HG03066 (cell line): ENCODE measurements around the gene RADIL.
"Not testable (repeated sequence)": the region's sequence is repeated elsewhere in the genome, so short reads cannot be mapped to it uniquely, and the experiment has no call there.

ENCODE experiments used
- ATAC-seq: cut with Tn5 transposase; IDR thresholded peaks from one replicate; pipeline ENCODE4 v1.9.1; 2021; ENCODE audit warnings: low read depth; ENCODE audit not compliant: unreplicated experiment

RADIL gene

DNA sequence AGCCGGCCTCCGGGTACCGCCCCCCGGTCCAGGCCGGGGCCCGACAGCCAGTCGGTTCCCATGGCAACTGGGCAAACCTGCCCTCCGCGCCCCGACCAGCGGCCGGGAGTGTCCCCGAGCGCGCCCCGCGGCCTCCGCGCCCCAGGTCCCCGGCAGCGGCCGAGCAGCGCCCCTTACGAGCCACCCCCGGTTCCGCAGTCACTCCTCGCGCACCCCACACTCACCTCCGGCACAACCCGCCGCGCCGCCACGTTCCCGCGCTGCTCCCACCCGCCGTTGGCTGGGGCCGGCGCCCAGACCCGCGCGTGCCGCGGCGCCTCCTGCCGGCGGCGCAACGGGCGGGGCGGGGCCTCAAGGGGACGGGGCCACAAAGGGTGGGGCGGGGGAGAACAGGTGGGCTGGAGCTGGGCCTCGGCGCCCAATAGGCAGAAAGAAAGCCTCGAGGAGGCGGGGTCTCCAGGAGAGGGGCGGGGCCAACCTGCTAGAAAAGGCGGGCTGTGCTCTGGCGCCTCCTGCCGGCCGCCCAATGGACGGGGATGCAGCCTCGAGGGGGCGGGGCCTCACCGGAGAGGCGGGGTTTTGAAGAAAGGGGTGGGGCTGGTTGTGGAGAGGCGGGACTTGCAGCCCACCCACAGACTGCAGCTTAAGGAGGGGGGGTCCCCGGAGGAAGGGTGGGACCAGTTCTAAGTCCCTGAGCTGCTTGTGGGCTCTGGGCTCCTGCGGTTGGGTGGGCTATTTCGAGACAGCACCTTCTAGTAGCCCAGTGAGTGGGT lies at the start of gene RADIL:
Gene RADIL (minus strand): TSS at position 345 of the 773 bp plus-strand sequence. CDS start 5,577 bp downstream, outside the sequence.
- peak; percentile 65 for ATAC-seq

- no peak for ATAC-seq
Measured at GRCh38 chr7:4931943-4932342, 48.4 kb upstream of the RADIL start.

DNA sequence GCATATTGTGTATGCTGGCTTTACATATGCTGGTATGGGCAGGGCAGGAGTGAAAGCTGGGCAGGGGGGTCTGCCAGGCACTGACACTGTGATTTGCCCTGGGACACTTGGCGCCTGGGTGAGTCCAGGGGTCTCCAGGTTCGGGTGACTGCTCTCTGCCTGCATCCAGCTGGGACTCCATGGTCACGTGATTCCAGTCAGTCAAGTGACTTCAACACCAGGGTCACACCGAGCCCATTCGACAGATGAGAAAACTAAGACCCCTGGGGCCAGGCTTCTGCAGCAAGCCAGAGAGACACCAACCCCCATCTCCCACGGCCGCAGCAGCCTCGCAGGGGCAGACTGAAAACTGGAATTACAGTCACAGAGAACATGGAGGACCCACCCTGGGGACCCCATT lies 45.5 kb upstream of the RADIL start:
- ATAC-seq, result no peak

- ATAC-seq, result no peak
Measured at GRCh38 chr7:4928445-4928844, 44.9 kb upstream of the RADIL start.

GRCh38 chr7:4919969-4920766 lies 36.7 kb upstream of the RADIL start:
- no peak for ATAC-seq

DNA sequence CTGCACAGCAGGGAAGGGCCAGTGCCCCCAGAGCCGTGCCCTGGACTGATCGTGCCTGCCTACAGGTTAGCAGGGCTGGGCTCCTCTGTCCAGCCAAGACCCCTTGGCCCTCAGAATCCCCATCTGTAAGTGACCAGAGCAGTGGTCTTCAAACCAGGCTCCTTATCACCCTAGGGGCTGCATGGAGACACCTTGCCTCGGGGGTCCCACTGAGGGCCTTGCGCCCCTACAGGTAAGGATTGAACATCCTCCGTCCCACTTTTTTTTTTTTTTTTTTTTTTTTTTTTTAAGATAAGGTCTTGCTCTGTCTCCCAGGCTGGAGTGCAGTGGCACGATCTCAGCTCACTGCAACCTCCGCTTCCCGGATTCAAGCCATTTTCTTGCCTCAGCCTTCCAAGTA lies 32.6 kb upstream of the RADIL start:
- no peak for ATAC-seq

GRCh38 chr7:4911111-4911828 lies 27.8 kb upstream of the RADIL start:
- no peak for ATAC-seq

GRCh38 chr7:4906682-4907081 lies 23.2 kb upstream of the RADIL start:
- ATAC-seq, result no peak

GRCh38 chr7:4905171-4905570 lies 21.7 kb upstream of the RADIL start:
- no peak for ATAC-seq

DNA sequence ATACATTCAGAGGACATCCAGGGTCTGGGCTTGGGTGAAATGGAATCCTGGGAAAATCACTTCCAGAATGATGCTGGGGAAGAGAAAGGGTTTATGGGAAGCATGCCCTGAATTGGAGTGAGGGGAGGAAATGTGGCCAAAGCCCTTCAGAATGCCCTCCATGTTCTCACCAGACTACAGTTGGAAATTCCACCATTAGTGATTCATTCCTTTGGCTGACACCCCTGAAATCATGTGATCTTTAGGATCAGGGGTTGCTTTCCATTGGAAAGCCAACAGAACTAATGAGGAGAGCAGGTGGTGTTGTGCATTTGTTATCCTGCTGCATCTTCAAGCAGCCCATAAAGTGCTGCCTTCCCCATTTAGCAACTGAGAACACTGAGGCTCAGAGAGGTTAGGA lies 20.8 kb upstream of the RADIL start:
- no peak for ATAC-seq

DNA sequence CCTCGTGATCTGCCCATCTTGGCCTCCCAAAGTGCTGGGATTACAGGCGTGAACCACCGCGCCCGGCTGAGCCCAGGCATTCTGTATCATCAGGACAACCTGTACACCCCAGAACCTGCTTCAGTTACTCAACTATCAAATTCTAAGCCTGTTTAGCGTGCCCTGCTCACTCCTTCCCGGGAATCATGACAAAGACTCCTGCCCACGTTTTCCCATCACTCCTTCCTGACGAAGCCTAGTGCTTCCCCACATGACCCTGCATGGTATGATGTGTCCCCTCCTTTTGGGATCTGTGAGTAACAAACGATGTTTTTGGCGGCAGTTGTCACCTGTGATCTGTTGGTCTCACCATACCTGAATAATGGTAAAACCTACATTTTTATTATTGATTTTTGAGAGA lies 12.2 kb upstream of the RADIL start:
- no peak for ATAC-seq

DNA sequence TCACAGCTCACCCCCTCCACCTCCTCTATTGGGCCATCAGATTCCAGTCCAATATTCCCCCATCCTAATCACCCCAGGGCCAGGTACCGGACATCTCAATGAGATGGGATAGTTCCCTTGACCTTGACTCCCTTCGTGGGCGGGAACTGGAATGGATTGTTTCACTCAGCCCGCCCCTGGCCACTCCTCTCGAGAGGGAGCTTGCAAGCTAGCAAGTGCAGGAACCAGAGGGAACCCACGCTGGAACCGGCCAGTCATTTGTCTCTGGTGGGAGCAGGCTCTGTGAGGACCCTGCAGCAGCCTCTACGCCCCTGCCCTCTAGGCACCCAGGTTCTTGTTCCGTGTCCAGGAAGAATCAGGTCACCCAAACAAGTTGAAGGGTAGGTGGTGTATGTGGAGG lies 11.0 kb upstream of the RADIL start:
- ATAC-seq, result no peak

DNA sequence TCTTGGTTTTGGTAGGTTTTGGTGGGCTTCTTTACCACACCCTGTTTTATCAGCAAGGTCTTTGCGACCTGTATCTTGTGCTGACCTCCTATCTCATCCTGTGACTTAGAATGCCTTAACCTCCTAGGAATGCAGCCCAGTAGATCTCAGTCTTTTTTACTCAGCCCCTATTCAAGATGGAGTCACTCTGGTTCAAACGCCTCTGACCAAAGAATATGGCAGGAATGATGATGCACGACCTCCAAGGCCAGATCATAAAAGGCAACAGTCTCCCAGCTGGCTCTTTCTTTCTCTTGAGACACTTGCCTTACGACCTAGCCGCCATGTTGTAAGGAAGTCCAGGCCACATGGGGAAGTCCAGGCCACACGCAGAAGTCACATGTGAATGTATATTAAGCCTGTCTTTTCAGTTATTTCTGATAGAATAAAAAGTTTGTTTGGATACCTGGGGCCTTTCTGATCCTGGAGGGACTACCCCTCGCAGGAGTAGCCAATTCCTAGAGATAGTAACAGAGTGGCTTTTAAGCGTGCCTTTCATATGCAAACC lies 10.5 kb upstream of the RADIL start:
- ATAC-seq, result no peak

GRCh38 chr7:4893188-4893587 lies 9.7 kb upstream of the RADIL start:
- not testable (repeated sequence) for ATAC-seq

DNA sequence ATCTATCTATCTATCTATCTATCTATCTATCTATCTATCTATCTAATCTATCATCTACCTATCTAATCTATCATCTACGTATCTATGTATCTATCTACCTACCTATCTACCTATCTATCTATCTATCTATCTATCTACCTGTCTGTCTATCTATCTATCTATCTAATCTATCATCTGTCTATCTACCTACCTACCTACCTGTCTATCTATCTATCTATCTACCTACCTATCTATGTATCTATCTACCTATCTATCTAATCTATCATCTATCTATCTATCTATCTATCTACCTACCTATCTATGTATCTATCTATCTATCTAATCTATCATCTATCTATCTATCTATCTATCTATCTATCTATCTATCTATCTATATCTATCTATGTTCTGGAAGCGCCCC lies 8.0 kb upstream of the RADIL start:
- ATAC-seq, result not testable (repeated sequence)

DNA sequence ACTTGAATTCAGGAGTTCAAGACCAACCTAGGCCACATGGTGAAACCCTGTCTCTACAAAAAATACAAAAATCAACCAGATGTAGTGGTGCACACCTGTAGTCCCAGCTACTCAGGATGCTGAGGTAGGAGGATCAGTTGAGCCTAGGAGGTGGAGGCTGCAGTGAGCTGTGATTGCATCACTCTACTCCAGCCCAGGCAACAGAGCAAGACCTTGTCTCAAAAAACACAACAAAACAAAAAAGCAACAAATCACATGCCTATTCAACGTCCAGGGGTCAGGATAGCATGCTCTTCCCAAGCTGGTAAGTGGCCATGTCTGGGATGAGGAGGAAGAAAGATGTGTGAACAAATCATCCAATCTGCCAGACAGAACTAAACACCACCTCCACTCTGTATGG lies 6.2 kb upstream of the RADIL start:
- ATAC-seq, result no peak

- ATAC-seq, result no peak
Measured at GRCh38 chr7:4888161-4888560, 4.6 kb upstream of the RADIL start.

- no peak for ATAC-seq
Measured at GRCh38 chr7:4886671-4887070, 3.2 kb upstream of the RADIL start.

GRCh38 chr7:4885317-4885807 lies 1.8 kb upstream of the RADIL start:
- ATAC-seq, result no peak

- no peak for ATAC-seq
Measured at GRCh38 chr7:4884164-4884563, 648 bp upstream of the RADIL start.

DNA sequence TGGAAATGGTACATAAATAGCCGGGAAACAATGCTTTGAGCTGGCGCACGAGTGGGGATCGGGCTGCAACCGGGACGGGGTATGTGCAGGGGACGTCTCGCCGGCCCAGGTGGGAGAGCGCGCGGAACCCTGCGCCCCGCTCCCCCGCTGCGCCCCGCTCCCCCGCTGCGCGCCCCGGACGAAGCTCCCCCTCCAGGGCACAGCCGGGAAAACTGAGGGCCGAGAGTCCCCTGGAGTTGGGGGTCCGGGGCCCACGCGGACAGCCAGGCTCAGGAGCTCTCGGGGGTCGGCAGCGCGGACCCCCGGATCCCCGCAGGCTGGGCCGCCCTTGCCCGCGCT lies 514 bp downstream of the RADIL start:
- no peak for ATAC-seq
